ENCODE data around the gene GARNL3.

GARNL3 gene

GRCh38 chr9:127415141-127415540 is 150.6 kb downstream of the GARNL3 start:
- CTCF ChIA-PET, result interaction anchor here (1.3 kb wide), 1 partner anchor 16 kb away, joined by 3 read pairs; no protein-coding TSS in a partner anchor
- POLR2A ChIA-PET, result no interaction called here
- no peak for TF ChIP-seq CTCF (IDR thresholded peaks at IDR 0.05; ENCODE audit: control extremely low read depth, extremely low read depth, low read depth, missing control alignments)
- DNase-seq (ENCODE audit: extremely low spot score), result no peak

DNA sequence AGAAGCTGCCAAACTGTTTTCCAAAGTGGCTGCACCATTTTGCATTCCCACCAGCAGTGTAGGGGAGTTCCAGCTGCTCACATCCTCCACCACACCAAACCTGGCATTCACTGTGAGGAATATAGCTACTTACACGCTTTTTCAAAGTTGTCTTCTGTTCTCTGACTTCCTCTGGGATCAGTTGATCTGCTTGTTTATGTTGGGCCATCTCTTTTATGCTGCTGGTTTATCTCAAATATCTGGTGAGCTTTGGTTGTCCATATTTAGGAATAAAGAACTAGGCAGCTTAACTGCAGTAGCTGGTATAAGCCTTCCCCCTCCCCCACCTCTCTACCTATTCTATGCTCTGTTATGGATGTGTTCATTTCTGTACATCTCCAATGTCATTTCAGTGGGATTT is 151.1 kb downstream of the GARNL3 start:
- CTCF ChIA-PET, result interaction anchor here (1.3 kb wide), 1 partner anchor 16 kb away, joined by 3 read pairs; no protein-coding TSS in a partner anchor
- TF ChIP-seq CTCF (IDR thresholded peaks at IDR 0.05; ENCODE audit: control extremely low read depth, extremely low read depth, low read depth, missing control alignments), result no peak
- POLR2A ChIA-PET, result no interaction called here

DNA sequence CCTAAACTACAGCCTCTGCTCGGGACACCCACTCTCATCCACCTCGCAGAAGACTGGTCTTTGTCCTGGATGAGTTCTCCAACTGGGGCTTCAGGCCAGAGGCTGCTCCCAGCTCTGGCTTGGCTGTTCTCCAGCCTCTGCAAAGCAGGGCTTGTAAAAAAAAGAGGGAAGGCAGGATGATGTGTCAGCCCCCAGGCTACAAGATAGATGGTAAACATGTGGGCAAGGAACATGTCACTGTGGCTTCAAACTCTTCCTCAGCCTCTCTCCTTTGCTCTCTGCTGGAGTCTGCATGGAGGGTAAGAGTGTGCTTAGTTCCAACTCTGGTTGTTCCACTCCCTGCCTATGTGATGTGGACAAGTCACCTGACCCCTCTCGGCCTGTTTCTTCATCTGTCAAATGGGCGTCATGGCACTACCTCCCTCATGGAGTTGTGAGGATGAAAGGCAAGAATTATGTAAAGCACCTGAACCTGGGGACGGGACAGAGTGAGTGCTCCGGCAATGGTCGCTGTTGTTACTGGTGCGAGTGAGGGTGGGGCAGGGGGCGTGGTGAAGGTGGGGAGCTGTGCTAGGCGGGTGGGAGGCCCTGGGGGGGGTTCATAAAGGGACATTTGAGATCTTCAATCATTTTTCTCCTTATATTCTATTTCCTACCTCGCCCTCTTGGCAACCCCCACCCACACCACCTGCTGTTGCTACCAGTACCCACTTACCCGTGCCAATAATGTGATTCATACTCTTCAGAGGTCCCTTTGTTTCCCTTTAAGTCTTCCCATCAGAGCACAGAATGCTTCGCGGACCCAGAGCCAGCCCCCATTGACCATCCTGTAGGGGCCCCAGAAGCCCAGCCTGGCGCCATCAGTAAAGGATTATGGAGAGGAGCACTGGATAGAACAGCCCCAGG is 152.8 kb downstream of the GARNL3 start:
- TF ChIP-seq CTCF (IDR thresholded peaks at IDR 0.05; ENCODE audit: control extremely low read depth, extremely low read depth, low read depth, missing control alignments), result no peak
- POLR2A ChIA-PET, result interaction anchor here (0.9 kb wide), 1 partner anchor 34 kb away, joined by 3 read pairs; the partner anchor contains the start of genes LRSAM1 and RPL12
- CTCF ChIA-PET, result interaction anchor here (0.7 to 1.9 kb wide), 7 partner anchors 10 to 477 kb away, joined by 3 to 6 read pairs (median 4); no protein-coding TSS in a partner anchor
- DNase-seq (ENCODE audit: extremely low spot score), result no peak

More for the DNA sequence above, 151.1 kb downstream of the GARNL3 start:
- DNase-seq (ENCODE audit: extremely low spot score), result no peak

DNA sequence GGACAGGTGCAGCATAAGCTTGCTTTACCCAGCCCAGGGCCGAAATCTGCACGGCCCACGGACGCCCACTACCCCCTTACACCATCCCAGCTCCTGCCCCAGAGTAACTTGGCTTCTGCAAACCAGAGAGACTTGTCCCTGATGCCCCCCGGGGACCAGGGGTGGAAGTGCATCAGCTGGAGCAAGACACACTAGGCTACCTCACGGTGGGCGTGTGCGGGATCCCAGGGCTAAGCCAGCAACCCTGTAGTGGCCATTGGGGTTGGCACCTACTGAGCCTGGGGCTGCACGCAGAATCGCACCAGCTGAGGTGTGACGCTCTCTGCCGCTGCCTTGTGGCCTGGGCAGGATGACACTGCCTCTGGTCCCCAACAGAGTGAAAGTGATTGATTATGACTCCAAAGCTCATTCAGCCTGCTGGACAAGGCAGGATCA is 153.5 kb downstream of the GARNL3 start:
- TF ChIP-seq CTCF (IDR thresholded peaks at IDR 0.05; ENCODE audit: control extremely low read depth, extremely low read depth, low read depth, missing control alignments), result peak; percentile 26
- peak; percentile 34 for DNase-seq (ENCODE audit: extremely low spot score)
- ChIA-PET POLR2A (interaction anchor here (0.9 kb wide), 1 partner anchor 33 kb away, joined by 3 read pairs; the partner anchor contains the start of genes LRSAM1 and RPL12), CTCF (interaction anchor here (0.7 to 1.9 kb wide), 6 partner anchors 10 to 477 kb away, joined by 3 to 6 read pairs (median 4); no protein-coding TSS in a partner anchor)

- POLR2A ChIA-PET, result no interaction called here
- DNase-seq (ENCODE audit: extremely low spot score), result no peak
- CTCF ChIA-PET, result interaction anchor here (1.9 kb wide), 1 partner anchor 20 kb away, joined by 6 read pairs; no protein-coding TSS in a partner anchor
- TF ChIP-seq CTCF (IDR thresholded peaks at IDR 0.05; ENCODE audit: control extremely low read depth, extremely low read depth, low read depth, missing control alignments), result no peak
These were observed 154.8 kb downstream of the GARNL3 start for GRCh38 chr9:127419348-127419747.

GRCh38 chr9:127421057-127421456 is 156.5 kb downstream of the GARNL3 start:
- no peak for TF ChIP-seq CTCF (IDR thresholded peaks at IDR 0.05; ENCODE audit: control extremely low read depth, extremely low read depth, low read depth, missing control alignments)
- CTCF ChIA-PET, result interaction anchor here (1.2 to 1.7 kb wide), 2 partner anchors 11 to 14 kb away, joined by 3 to 4 read pairs; no protein-coding TSS in a partner anchor
- POLR2A ChIA-PET, result interaction anchor here (1.2 kb wide), 1 partner anchor 30 kb away, joined by 4 read pairs; the partner anchor contains the start of genes LRSAM1 and RPL12
- no peak for DNase-seq (ENCODE audit: extremely low spot score)

Measured in GM10248 (cell line).